IPS-NIHi7 (cell line): ENCODE data around the gene DLL3.

Source experiments
- DNase-seq: peaks from one replicate; pipeline ENCODE4 v3.0.0; 2012; ENCODE audit warnings: mixed read lengths; ENCODE audit errors: extremely low spot score

DLL3 gene

GRCh38 chr19:39483141-39483540, 15.6 kb upstream of the DLL3 start:
- no peak for DNase-seq

DNA sequence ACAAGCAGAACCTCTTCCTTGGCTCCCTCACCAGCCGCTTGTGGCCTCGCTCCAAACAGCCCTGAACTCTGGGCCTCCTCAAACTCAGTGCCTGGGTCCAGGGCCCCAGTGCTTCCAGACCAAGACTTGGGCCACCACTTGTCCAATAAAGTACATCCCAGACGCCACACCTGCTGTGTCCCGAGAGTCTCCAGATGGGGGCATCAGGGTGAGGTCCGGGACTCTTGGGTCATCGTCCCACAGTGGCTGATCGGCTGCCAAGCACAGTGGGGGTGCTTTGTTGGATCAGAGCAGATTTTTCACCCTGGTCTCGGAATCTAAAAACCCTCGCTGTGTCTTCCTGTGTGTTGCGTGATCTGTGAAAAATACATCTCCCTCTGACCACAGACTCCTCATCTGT, 9.0 kb upstream of the DLL3 start:
- DNase-seq: no peak

DNA sequence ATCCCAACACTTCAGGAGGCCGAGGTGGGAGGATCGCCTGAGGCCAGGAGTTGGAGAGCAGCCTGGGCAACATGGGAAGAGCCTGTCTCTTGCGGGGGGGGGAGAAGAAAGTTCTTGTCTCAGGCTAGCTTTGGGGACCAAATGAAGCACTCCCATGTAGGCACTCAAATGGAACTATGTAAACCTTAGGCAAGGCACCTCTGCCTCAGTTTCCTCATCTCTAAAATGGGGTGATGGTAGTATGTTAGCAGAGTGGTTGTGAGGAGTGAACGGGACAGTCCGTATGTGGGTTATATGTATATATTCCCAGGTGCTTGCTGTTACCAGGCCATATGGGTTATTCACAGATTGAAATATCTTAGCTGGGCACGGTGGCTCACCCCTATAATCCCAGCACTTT, 6.5 kb upstream of the DLL3 start:
- DNase-seq: no peak

- DNase-seq: no peak
These were observed 6.0 kb upstream of the DLL3 start for GRCh38 chr19:39492788-39493187.

DNA sequence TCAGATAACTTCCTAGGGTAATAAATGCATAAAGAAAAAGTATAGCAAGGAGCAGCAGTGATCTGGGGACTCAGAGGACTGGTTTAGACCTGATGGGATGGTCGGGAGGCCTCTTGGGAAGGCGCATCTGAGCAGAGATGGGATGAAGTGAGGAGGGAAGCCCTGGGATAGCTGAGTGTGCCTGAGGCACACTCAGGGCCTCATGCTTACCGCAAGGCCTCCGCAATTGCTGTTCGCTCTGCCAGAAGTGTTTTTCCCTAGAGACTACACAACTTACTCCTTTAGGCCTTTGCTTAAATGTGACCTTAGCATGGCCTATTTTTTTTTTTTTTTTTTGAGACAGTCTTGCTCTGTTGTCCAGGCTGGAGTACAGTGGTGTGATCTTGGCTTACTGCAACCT, 4.1 kb upstream of the DLL3 start:
- no peak for DNase-seq

- DNase-seq: no peak
These were observed 2.7 kb upstream of the DLL3 start for GRCh38 chr19:39496063-39496462.

DNA sequence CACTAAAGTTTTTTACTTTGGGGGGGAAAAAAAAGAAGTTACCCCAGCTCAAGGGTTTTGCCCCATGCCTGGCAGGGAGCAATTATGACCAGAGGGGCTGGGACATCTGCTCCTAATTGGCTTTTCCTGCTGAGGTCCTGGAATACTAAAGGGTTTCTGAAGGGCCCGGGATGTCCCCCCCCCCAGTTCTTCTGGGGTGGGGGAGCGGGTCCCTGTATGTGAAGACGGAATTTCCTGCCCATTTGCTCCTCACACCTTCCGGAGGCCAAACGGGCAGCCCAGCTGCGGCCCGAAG, 1.1 kb upstream of the DLL3 start:
- DNase-seq: no peak

GRCh38 chr19:39497996-39498797, 550 bp upstream of the DLL3 start:
- DNase-seq: peak; percentile 83

DNA sequence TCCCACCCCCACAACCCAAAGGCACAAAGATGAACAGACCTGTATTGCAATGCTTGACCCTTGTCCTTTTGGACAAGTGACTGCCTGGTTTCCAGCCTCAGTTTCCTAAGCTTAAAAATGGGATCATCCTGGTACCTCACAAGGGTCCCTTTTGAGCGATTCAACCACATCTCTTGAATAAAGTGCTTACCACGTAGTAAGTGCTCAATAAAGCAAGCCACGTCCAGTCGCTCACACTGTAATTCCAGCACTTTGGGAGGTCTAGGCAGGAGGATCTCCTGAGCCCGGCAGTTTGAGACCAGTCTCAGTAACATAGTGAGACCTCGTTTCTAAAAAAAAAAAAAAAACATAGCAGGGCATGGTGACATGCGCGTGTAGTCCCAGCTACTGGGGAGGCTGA, 1.2 kb downstream of the DLL3 start:
- DNase-seq: no peak

DNA sequence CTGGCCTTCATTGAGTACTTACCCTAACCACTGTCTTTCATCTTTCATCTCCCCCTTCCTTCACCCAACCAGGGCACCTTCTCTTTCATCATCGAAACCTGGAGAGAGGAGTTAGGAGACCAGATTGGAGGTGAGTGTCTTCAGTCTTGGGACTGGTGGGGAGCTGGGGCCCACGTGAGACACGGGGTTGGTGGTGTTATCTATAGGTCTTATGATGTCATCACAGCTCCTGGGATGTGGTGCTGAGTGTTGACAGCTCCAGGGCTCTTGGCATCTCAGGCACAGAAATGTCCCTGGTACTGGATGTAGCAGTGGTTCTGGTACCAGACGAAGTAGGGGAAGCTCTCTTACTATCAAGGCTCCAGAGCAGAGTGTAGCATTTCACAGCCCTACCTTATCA, 1.8 kb downstream of the DLL3 start:
- DNase-seq: no peak

DNA sequence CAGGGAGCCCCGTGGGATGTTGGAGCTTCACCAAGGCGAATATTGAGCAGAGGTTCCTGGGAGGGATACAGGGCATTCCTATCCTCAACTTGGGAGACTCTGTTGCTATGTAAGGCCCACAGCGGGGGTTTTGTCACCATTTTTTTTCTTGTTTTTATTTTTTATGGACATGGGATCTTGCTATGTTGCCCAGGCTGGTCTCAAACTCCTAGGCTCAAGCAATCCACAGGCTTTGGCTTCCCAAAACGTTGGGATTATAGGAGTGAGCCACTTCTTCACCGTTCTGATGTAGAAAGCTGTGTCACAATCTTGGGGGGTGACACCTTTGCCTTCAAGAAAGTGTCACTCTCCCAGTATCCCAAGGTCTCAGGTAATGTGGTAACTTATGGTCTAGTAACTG, 2.6 kb downstream of the DLL3 start:
- no peak for DNase-seq

DNA sequence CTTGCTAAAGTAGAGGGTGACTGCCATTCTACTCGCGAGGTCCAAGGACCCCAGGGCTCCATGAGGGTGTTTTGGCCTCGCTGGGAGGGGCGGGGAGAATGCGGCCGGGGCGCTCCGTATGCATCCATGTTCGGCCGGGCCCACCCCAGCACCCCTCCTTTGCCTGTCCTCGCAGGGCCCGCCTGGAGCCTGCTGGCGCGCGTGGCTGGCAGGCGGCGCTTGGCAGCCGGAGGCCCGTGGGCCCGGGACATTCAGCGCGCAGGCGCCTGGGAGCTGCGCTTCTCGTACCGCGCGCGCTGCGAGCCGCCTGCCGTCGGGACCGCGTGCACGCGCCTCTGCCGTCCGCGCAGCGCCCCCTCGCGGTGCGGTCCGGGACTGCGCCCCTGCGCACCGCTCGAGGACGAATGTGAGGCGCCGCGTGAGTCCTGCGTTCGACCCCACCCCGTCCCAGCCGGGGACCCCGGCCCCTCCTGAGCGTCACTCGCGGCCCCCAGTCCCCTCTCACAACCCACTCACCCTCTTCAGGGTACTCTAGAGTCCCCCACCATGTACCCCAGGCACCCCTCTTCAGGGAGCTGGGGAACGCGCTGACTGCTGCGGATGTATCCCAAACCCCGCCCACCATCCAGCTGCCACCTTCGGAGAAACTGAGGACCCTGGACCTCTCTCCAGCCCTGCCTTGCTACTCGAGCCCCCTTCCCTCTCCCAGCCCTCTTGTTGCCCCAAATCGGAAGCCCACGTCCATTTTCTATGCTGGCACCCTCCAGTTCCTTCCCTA, 4.1 kb downstream of the DLL3 start:
- peak; percentile 90 for DNase-seq

GRCh38 chr19:39506598-39506943, 7.8 kb downstream of the DLL3 start:
- DNase-seq: no peak

GRCh38 chr19:39506944-39507714, 8.4 kb downstream of the DLL3 start:
- DNase-seq: peak; percentile 89

DNA sequence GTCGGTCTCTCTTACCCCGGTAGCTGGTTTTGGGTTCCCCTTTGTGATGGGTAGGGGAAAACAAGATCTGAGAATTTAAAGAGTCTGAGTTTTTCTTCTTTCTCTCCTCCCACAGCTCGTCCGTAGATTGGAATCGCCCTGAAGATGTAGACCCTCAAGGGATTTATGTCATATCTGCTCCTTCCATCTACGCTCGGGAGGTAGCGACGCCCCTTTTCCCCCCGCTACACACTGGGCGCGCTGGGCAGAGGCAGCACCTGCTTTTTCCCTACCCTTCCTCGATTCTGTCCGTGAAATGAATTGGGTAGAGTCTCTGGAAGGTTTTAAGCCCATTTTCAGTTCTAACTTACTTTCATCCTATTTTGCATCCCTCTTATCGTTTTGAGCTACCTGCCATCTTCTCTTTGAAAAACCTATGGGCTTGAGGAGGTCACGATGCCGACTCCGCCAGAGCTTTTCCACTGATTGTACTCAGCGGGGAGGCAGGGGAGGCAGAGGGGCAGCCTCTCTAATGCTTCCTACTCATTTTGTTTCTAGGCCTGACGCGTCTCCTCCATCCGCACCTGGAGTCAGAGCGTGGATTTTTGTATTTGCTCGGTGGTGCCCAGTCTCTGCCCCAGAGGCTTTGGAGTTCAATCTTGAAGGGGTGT, 9.1 kb downstream of the DLL3 start:
- DNase-seq: no peak

DNA sequence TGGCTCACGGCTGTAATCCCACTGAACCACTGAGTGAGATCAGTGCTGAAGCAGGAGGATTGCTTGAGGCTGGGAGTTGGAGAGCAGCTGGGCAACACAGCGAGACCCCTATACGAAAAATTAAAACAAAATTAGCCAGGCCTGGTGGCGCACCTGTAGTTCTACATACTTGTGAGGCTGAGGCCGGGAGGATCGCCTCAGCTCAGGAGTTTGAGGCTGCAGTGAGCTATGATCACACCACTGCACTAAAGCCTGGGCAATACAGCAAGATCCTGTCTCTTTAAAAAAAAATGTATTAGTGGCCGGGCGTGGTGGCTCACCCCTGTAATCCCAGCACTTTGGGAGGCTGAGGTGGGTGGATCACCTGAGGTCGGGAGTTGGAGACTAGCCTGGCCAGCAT, 9.9 kb downstream of the DLL3 start:
- no peak for DNase-seq

DNA sequence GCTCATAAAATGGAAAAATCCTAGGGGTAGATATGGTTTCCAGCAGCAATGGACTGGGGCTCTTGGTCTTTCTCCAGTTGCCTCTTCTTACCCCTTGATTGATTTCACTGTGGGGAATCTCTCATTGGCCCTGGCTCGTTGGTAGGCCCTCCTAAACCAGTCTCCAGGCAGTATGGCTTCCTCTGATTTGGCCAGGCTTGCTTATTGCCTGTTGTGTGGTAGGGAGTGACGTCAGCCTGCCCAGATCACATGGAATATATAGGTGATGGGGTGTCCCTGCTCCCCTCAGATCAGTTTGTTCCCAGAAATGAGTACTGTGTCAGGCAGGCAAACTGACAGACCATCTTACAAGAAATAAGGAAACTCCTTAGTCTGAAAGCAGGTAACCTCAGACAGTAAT, 10.5 kb downstream of the DLL3 start:
- DNase-seq: no peak

- DNase-seq: no peak
These were observed 14.2 kb downstream of the DLL3 start for GRCh38 chr19:39512988-39513387.

DNA sequence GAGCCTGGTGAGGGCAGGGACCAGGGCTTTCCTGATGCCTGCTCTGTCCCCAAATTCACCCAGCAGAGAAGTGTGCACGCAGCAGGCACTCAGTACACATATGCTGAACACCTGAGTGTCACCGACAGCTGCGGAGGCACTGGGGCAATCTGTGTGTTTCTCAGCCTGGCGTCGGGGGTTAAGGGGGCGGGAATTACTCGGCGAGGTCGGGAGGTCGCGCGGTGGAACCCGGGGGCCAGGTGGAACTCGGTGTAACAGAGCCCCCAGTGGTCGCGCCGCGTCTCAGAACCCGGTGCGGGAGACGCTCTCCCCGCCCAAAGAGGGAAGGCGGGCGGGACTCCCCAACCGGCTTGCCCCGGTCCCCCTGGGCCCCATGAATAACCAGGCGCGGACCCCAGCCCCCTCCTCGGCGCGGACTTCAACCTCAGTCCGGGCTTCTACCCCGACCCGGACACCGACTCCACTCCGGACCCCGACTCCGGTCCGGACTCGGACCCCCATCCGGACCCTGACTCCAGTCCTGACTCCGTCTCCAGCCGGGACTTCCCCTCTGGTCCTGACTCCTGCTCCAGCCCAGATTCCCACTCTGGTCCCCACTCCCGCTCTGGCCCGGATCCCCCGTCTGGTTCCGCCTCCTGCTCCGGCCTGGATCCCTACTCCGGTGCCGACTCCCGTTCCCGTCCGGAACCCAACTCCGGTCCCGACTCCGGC, 16.2 kb downstream of the DLL3 start, which contains the start of gene SELENOV:
TSS of gene SELENOV (plus strand) at position 300 of the 711 bp plus-strand sequence. CDS start at position 374, 74 bp downstream.
- peak; percentile 65 for DNase-seq

- DNase-seq: peak; percentile 59
These were observed 16.9 kb downstream of the DLL3 start for GRCh38 chr19:39515551-39516191.

GRCh38 chr19:39516270-39516669, 17.5 kb downstream of the DLL3 start:
- DNase-seq: no peak
